ENCODE results near the gene THBS4. TPM values are rescaled to one million over a fixed set of nuclear protein-coding genes. Genes with fewer than 3 reads are reported as not detected.

THBS4 gene
- total and polyA plus RNA-seq, 10 of the 15 experiments (the other 5 are each of a cell fraction or from before 2014, with no cell fraction given), result 0.31 to 1.7 (median 0.75) TPM

- no peak overlapping the region for H3K4me2 ChIP-seq (ENCODE audit: control insufficient read depth, insufficient read depth)
- POLR2A ChIA-PET, result no interaction called here
- SMC1A ChIA-PET (ENCODE audit: uncharacterized antibody, unreplicated experiment), result no interaction called here
- no peak for FAIRE-seq
- no peaks in the 10 kb centered on the region; the same call in 2 of the 3 replicates for H3K9me3 ChIP-seq (replicated peaks; ENCODE audit: control insufficient read depth, insufficient read depth, low read length)
- no peaks in the 10 kb centered on the region for H4K20me1 ChIP-seq (ENCODE audit: control insufficient read depth, insufficient read depth)
- intact Hi-C loops (cut with micrococcal nuclease; ENCODE audit: unreplicated experiment), result no loop called here
- H3K4me1 ChIP-seq (ENCODE audit: control insufficient read depth, insufficient read depth, low read length), result no peaks in the 10 kb centered on the region
- no peak overlapping the region for H3K4me3 ChIP-seq
- TF ChIP-seq YY1 (IDR thresholded peaks at IDR 0.05; ENCODE audit: low read depth, low read length), result no peak
- TF ChIP-seq SIX5 (IDR thresholded peaks at IDR 0.05; ENCODE audit: low read depth, low read length, severe bottlenecking), result no peak
- TF ChIP-seq POLR2A (IDR thresholded peaks at IDR 0.05; ENCODE audit: low read depth, low read length), result no peak
- TF ChIP-seq IRF4 (IDR thresholded peaks at IDR 0.05; ENCODE audit: low read depth, low read length), result no peak
- no peak for TF ChIP-seq EZH2 (IDR thresholded peaks at IDR 0.05; ENCODE audit: borderline replicate concordance, control insufficient read depth, low read depth, low read length)
- TF ChIP-seq BACH1 (IDR thresholded peaks at IDR 0.05; ENCODE audit: borderline replicate concordance), result no peak
- no peak for TF ChIP-seq ASH2L (IDR thresholded peaks at IDR 0.05; ENCODE audit: borderline replicate concordance, low read depth)
- TF ChIP-seq SMARCA5 (IDR thresholded peaks at IDR 0.05), result no peak
- TF ChIP-seq PAX5 (IDR thresholded peaks at IDR 0.05; ENCODE audit: borderline replicate concordance, low read depth, low read length), result no peak
- TF ChIP-seq RB1 (IDR thresholded peaks at IDR 0.05; ENCODE audit: borderline replicate concordance), result no peak
- no peak overlapping the region for H2AFZ ChIP-seq (ENCODE audit: control insufficient read depth, low read depth, low read length)
- no peak overlapping the region for H3K27ac ChIP-seq (ENCODE audit: control insufficient read depth, insufficient read depth)
- DNase-seq (ENCODE audit: low read depth, low spot score), result no peak
- 60% methylated on average over 5 of the region's 5 CpGs for WGBS (ENCODE audit: insufficient coverage, insufficient replicate concordance, low lambda C conversion rate, missing lambda C conversion rate)
- no peaks in the 10 kb centered on the region for H3K27me3 ChIP-seq (replicated peaks in 1 of 2; ENCODE audit: control insufficient read depth in 2 of 2, insufficient read depth in 2 of 2, low read length in 1 of 2)
- H3K9ac ChIP-seq (ENCODE audit: control insufficient read depth, insufficient read depth, low read length), result no peak overlapping the region
- RAD21 ChIA-PET (ENCODE audit: unreplicated experiment), result no interaction called here
- ATAC-seq, result no peak
- in situ Hi-C loops (cut with MboI), result no loop called here
- no TSS peak for BruUV-seq (replicated peaks)
- no peaks in the 10 kb centered on the region for H3K79me2 ChIP-seq (ENCODE audit: control insufficient read depth, insufficient read depth, low read length)
- no peaks in the 10 kb centered on the region for H3K36me3 ChIP-seq (ENCODE audit: control insufficient read depth in 2 of 2, insufficient read depth in 2 of 2, low read length in 1 of 2)
- CTCF ChIA-PET, result interaction anchor here (1.4 kb wide), 1 partner anchor 73 kb away, joined by 8 read pairs; no protein-coding TSS in a partner anchor
Observed at GRCh38 chr5:80010754-80011392, 24.3 kb upstream of the THBS4 start.

All from GM12878 (cell line).